ENCODE measurements around the gene ZFYVE9. TPM values are rescaled to one million over a fixed set of nuclear protein-coding genes. Genes with fewer than 3 reads are reported as not detected.

ZFYVE9 gene
- polyA plus RNA-seq, 1 donor from 2014 or later: 18.1 TPM

GRCh38 chr1:52142220-52143183, 613 bp downstream of the ZFYVE9 start:
- Histone ChIP-seq H4K20me1 (ENCODE audit: insufficient read depth) (no peaks in the 10 kb centered on the region), H2AFZ (ENCODE audit: low read depth, low read length) (peak overlapping the region; percentile 57), H3K9ac (ENCODE audit: low read length) (peak overlapping the region; percentile 88), H3K79me2 (replicated peaks; ENCODE audit: insufficient read depth, low read length) (peaks cover 45% of the 10 kb centered on the region), H3K27me3 (ENCODE audit: insufficient read depth, low read depth, low read length) (no peaks in the 10 kb centered on the region), H3F3A (ENCODE audit: insufficient read depth, low read length, poor library complexity, severe bottlenecking) (no peaks in the 10 kb centered on the region), H3K4me2 (ENCODE audit: low read length) (peak overlapping the region; percentile 80), H3K27ac (ENCODE audit: low read length) (peak overlapping the region; percentile 82), H3K36me3 (ENCODE audit: insufficient read depth, low read length) (no peaks in the 10 kb centered on the region), H3K9me2 (ENCODE audit: insufficient read depth, low read length) (no peaks in the 10 kb centered on the region), H3K9me3 (ENCODE audit: low read length) (no peaks in the 10 kb centered on the region), H3K4me3 (ENCODE audit: low read length) (peak overlapping the region; percentile 89)
- TF ChIP-seq SMC3 (conservative IDR thresholded peaks at IDR 0.05; ENCODE audit: poor library complexity): no peak
- peak; percentile 15 for TF ChIP-seq REST (IDR thresholded peaks at IDR 0.05; ENCODE audit: borderline replicate concordance)
- TF ChIP-seq MXI1 (conservative IDR thresholded peaks at IDR 0.05; ENCODE audit: poor library complexity, severe bottlenecking): no peak
- peak; percentile 58 for TF ChIP-seq CTCF (IDR thresholded peaks at IDR 0.05; ENCODE audit: poor library complexity, severe bottlenecking)
- TF ChIP-seq TAF1 (IDR thresholded peaks at IDR 0.05; ENCODE audit: low read depth): peak; percentile 36
- TF ChIP-seq EZH2 (IDR thresholded peaks at IDR 0.05; ENCODE audit: borderline replicate concordance, insufficient read depth, low read length, poor library complexity, severe bottlenecking): no peak
- peak; percentile 2 for TF ChIP-seq RAD21 (conservative IDR thresholded peaks at IDR 0.05)
- no peak for TF ChIP-seq EP300 (conservative IDR thresholded peaks at IDR 0.05; ENCODE audit: poor library complexity, severe bottlenecking)
- TF ChIP-seq POLR2AphosphoS5 (IDR thresholded peaks at IDR 0.05): peak; percentile 47

- Histone ChIP-seq H2AFZ (ENCODE audit: low read depth, low read length) (no peak overlapping the region), H3K27me3 (ENCODE audit: insufficient read depth, low read depth, low read length) (no peaks in the 10 kb centered on the region), H3K9me2 (ENCODE audit: insufficient read depth, low read length) (no peaks in the 10 kb centered on the region), H3K4me3 (ENCODE audit: low read length) (peak overlapping the region; percentile 43), H3K36me3 (ENCODE audit: insufficient read depth, low read length) (no peaks in the 10 kb centered on the region), H3K9me3 (ENCODE audit: low read length) (no peaks in the 10 kb centered on the region), H3F3A (ENCODE audit: insufficient read depth, low read length, poor library complexity, severe bottlenecking) (no peaks in the 10 kb centered on the region), H3K4me2 (ENCODE audit: low read length) (peak overlapping the region; percentile 12), H4K20me1 (ENCODE audit: insufficient read depth) (no peaks in the 10 kb centered on the region), H3K79me2 (replicated peaks; ENCODE audit: insufficient read depth, low read length) (peaks cover 48% of the 10 kb centered on the region), H3K9ac (ENCODE audit: low read length) (no peak overlapping the region), H3K27ac (ENCODE audit: low read length) (no peak overlapping the region)
- TF ChIP-seq RAD21 (conservative IDR thresholded peaks at IDR 0.05) (no peak), EP300 (conservative IDR thresholded peaks at IDR 0.05; ENCODE audit: poor library complexity, severe bottlenecking) (no peak), REST (IDR thresholded peaks at IDR 0.05; ENCODE audit: borderline replicate concordance) (no peak), EZH2 (IDR thresholded peaks at IDR 0.05; ENCODE audit: borderline replicate concordance, insufficient read depth, low read length, poor library complexity, severe bottlenecking) (no peak), TAF1 (IDR thresholded peaks at IDR 0.05; ENCODE audit: low read depth) (no peak), POLR2AphosphoS5 (IDR thresholded peaks at IDR 0.05) (no peak), MXI1 (conservative IDR thresholded peaks at IDR 0.05; ENCODE audit: poor library complexity, severe bottlenecking) (no peak), CTCF (IDR thresholded peaks at IDR 0.05; ENCODE audit: poor library complexity, severe bottlenecking) (no peak), SMC3 (conservative IDR thresholded peaks at IDR 0.05; ENCODE audit: poor library complexity) (no peak)
Observed at GRCh38 chr1:52145137-52145536, 3.2 kb downstream of the ZFYVE9 start.
